Hypothalamus (tissue), 51 donors: ENCODE results near the gene TRIM61.
"Not testable (repeated sequence)": the region's sequence is repeated elsewhere in the genome, so short reads cannot be mapped to it uniquely, and the experiment has no call there.

Experiments used
- DNase-seq, 51 donors: peaks; one replicate each; lab custom pipeline; 2025; lab: John Stamatoyannopoulos, UW

TRIM61 gene

GRCh38 chr4:164959421-164959820, 18.0 kb downstream of the TRIM61 start:
- DNase-seq = not testable (repeated sequence)

GRCh38 chr4:164956766-164957643, 20.5 kb downstream of the TRIM61 start:
- DNase-seq = peak; percentile 14 to 92 (median 74)

- DNase-seq = no peak
Measured at GRCh38 chr4:164955107-164955805, 22.2 kb downstream of the TRIM61 start.

- DNase-seq = no peak
Measured at GRCh38 chr4:164952551-164952950, 24.9 kb downstream of the TRIM61 start.

- DNase-seq = peak in 3 of 51 donors; percentile 1 to 6 (median 4)
Measured at GRCh38 chr4:164949448-164950143, 27.9 kb downstream of the TRIM61 start.

GRCh38 chr4:164948975-164949374, 28.5 kb downstream of the TRIM61 start:
- no peak for DNase-seq

GRCh38 chr4:164948006-164948405, 29.5 kb downstream of the TRIM61 start:
- DNase-seq = not testable (repeated sequence)

GRCh38 chr4:164946810-164947209, 30.6 kb downstream of the TRIM61 start:
- DNase-seq = no peak

GRCh38 chr4:164945146-164945545, 32.3 kb downstream of the TRIM61 start:
- peak in 1 of 51 donors; percentile 11 for DNase-seq

- DNase-seq = no peak
Measured at GRCh38 chr4:164943192-164943591, 34.3 kb downstream of the TRIM61 start.

GRCh38 chr4:164937576-164938270, 39.7 kb downstream of the TRIM61 start:
- DNase-seq = peak in 29 of 51 donors; percentile 1 to 61 (median 30)

GRCh38 chr4:164935865-164936606, 41.4 kb downstream of the TRIM61 start:
- not testable (repeated sequence) for DNase-seq

GRCh38 chr4:164935363-164935762, 42.1 kb downstream of the TRIM61 start:
- DNase-seq = no peak

GRCh38 chr4:164933244-164933643, 44.2 kb downstream of the TRIM61 start:
- no peak for DNase-seq

GRCh38 chr4:164931551-164932324, 45.7 kb downstream of the TRIM61 start:
- no peak for DNase-seq

- no peak for DNase-seq
Measured at GRCh38 chr4:164930647-164931046, 46.8 kb downstream of the TRIM61 start.

GRCh38 chr4:164927101-164927500, 50.4 kb downstream of the TRIM61 start:
- DNase-seq = not testable (repeated sequence)

GRCh38 chr4:164926301-164926700, 51.2 kb downstream of the TRIM61 start:
- DNase-seq = no peak

GRCh38 chr4:164924670-164925238, 52.7 kb downstream of the TRIM61 start:
- DNase-seq = no peak
